Right cardiac atrium (tissue), 5 donors: ENCODE results near the gene TMPRSS3. TPM values are rescaled to one million over a fixed set of nuclear protein-coding genes. Genes with fewer than 3 reads are reported as not detected.
A peak's percentile ranks its signal among the peaks of the same experiment; 100 is the strongest.

Experiments used
- ATAC-seq, 2 donors: fragments of 200-7000 bp; cut with Tn5 transposase; one replicate each; pipeline versions ENCODE4 v1.8.0 to v1.9.1; 2020; ENCODE audit warnings: moderate library complexity in 2 of 2, mild to moderate bottlenecking in 1 of 2
- DNase-seq, 3 donors: peaks; one replicate each; pipeline ENCODE4 v3.0.0-alpha.2; 2020
- H3K27ac ChIP-seq: one replicate; pipeline ENCODE4 v1.5.1; 2013; ENCODE audit warnings: mild to moderate bottlenecking, low read length, control low read depth, moderate library complexity
- H3K27me3 ChIP-seq: one replicate; pipeline ENCODE4 v1.6.1; 2013; ENCODE audit not compliant: control insufficient read depth, insufficient read depth
- H3K4me1 ChIP-seq: one replicate; pipeline ENCODE4 v1.6.1; 2013; ENCODE audit warnings: low read length; ENCODE audit not compliant: control insufficient read depth, insufficient read depth
- H3K4me3 ChIP-seq: one replicate; pipeline ENCODE4 v1.5.1; 2013; ENCODE audit warnings: low read length, control low read depth
- H3K9me3 ChIP-seq: one replicate; pipeline ENCODE4 v1.6.1; 2013; ENCODE audit warnings: low read length; ENCODE audit not compliant: control insufficient read depth
- WGBS: extraction: QIAGEN DNeasy Blood & Tissue Kit; methylation state at CpG from one replicate; pipeline ENCODE4 v1.1.7; 2013; 5-methylcytosine and 5-hydroxymethylcytosine counted together
- intact Hi-C, 4 donors: fragments of 100-400 bp; cut with DNase I; formaldehyde crosslinking; loops; one replicate each; pipeline versions ENCODE4 v1.11.0 to v1.14.0; 2022 to 2023
- polyA plus RNA-seq: library from polyadenylated mRNA; stranded (reverse); fragments of 200-250 nt; gene quantifications from one replicate; pipeline ENCODE4 v1.2.3, GENCODE V29; 2013
- total RNA-seq, 4 donors: library from RNA; stranded (reverse); fragmentation: NEBNext Ultra II Directional; extraction: Animal tissue kit (Norgen Biotek cat#: 25700); gene quantifications; one replicate each; pipeline ENCODE4 v1.2.1, GENCODE V29; 2021
- donor health status: healthy with polysubstance abuse.
- donor health status: DM: no; HTN: yes; CAD: no.
- donor health status: DM: no; HTN: no; CAD: no.
- donor health status: DM: no; HTN: yes; CAD: no; lungs with severe emphysema.
- donor health status: DM: yes; HTN: yes; CAD: no.

TMPRSS3 gene
- total and polyA plus RNA-seq, 5 donors = not detected

GRCh38 chr21:42357307-42357706 is 38.5 kb downstream of the TMPRSS3 start:
- intact Hi-C loops = no loop called here
- Histone ChIP-seq H3K9me3 (no peaks in the 10 kb centered on the region), H3K4me3 (no peak overlapping the region), H3K27ac (no peak overlapping the region), H3K4me1 (no peaks in the 10 kb centered on the region), H3K27me3 (no peaks in the 10 kb centered on the region)
- ATAC-seq (no peak), DNase-seq (no peak)
- 67% methylated on average over 3 of the region's 3 CpGs for WGBS

DNA sequence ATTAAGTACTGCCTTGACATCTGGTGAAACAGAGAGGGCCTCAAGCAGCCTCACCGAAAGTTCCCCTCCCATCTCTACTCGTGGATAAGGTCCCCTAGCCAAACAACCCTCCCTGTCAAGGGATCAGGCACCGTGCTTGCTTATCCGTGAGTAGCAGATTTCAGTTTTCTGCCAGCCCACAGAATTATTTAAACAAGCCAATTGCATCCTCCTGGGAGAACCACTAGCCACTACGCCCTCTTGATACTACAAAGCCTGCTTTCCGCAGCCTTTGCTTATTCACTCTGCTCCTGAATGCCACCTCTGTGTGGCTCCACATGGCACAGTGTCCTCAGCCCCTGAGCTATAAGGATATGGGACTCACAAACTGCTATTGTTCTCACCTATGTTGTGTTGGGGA is 39.2 kb downstream of the TMPRSS3 start:
- intact Hi-C loops = no loop called here
- DNase-seq (no peak), ATAC-seq (no peak)
- no peak overlapping the region for H3K27ac ChIP-seq
- H3K4me1 ChIP-seq = no peaks in the 10 kb centered on the region
- H3K4me3 ChIP-seq = no peak overlapping the region
- no peaks in the 10 kb centered on the region for H3K9me3 ChIP-seq
- H3K27me3 ChIP-seq = no peaks in the 10 kb centered on the region
- WGBS = 38% methylated on average over 6 of the region's 6 CpGs

GRCh38 chr21:42356046-42356445 is 39.8 kb downstream of the TMPRSS3 start:
- intact Hi-C loops = no loop called here
- no peaks in the 10 kb centered on the region for H3K4me1 ChIP-seq
- no peaks in the 10 kb centered on the region for H3K9me3 ChIP-seq
- H3K27me3 ChIP-seq = no peaks in the 10 kb centered on the region
- WGBS = 86% methylated on average over 2 of the region's 2 CpGs
- H3K27ac ChIP-seq = no peak overlapping the region
- DNase-seq = no peak
- no peak overlapping the region for H3K4me3 ChIP-seq
- ATAC-seq = no peak

DNA sequence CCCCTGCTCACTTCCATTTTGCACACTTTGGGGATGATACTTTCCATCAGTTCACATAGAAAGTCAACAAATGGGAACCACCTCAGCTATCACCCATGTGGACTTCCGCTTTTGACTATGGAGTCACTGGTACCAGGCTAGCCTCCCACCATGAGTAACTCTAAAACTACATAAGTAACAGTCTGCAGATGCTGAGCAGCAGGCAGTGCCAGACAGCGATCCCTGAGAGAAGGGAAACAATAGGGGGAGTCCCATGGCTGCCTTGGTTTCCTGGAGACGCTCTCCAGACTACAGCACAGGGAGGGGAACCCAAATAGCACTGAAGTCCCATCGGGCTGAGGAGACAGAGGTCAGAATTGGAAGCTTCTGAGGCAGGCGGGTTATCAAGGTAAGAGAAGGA is 42.2 kb downstream of the TMPRSS3 start:
- no peak for DNase-seq
- WGBS = 85% methylated on average over 5 of the region's 5 CpGs
- intact Hi-C loops = no loop called here

GRCh38 chr21:42352441-42353095 is 43.3 kb downstream of the TMPRSS3 start:
- H3K4me3 ChIP-seq = no peak overlapping the region
- H3K27me3 ChIP-seq = no peaks in the 10 kb centered on the region
- no peaks in the 10 kb centered on the region for H3K9me3 ChIP-seq
- 79% methylated on average over 14 of the region's 14 CpGs for WGBS
- no peak for ATAC-seq
- DNase-seq = no peak
- no peak overlapping the region for H3K27ac ChIP-seq
- intact Hi-C loops = no loop called here
- H3K4me1 ChIP-seq = no peaks in the 10 kb centered on the region

More for the DNA sequence above, 42.2 kb downstream of the TMPRSS3 start:
- Histone ChIP-seq H3K4me1 (no peaks in the 10 kb centered on the region), H3K27me3 (no peaks in the 10 kb centered on the region), H3K9me3 (no peaks in the 10 kb centered on the region), H3K27ac (no peak overlapping the region), H3K4me3 (no peak overlapping the region)
- ATAC-seq = no peak

GRCh38 chr21:42351626-42352440 is 44.0 kb downstream of the TMPRSS3 start:
- ATAC-seq = no peak
- intact Hi-C loops = no loop called here
- no peaks in the 10 kb centered on the region for H3K4me1 ChIP-seq
- no peaks in the 10 kb centered on the region for H3K27me3 ChIP-seq
- no peak overlapping the region for H3K27ac ChIP-seq
- H3K4me3 ChIP-seq = no peak overlapping the region
- 77% methylated on average over 11 of the region's 11 CpGs for WGBS
- no peak for DNase-seq
- no peaks in the 10 kb centered on the region for H3K9me3 ChIP-seq

DNA sequence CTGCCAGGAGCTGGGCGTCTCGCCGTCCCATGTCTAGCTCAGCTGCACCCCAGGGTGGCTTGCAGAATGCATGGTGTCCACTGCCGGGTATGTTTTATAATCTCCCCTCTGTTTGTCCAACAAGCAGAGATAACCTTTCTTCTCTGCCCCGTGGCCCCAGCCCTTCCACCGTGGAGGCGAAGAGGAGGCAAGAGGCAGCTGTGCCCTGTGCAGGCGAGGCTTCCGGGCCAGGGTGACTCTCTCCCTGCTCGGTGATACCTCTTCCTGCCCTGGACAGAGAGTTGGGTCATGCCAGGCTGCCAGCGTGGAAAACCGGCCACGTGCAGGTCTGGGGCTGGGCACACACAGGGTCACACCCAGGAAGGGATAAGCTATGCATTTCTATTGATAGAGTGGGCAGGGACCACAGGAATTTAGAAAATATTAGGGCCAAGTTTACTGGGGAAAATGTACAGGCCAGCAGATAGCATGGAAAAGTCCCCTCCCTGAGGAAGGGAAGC is 44.9 kb downstream of the TMPRSS3 start, which contains the start of gene TFF2:
TSS of gene TFF2 (minus strand) at position 68 of the 500 bp plus-strand sequence. CDS start at position 31, 37 bp downstream.
- Histone ChIP-seq H3K27me3 (no peaks in the 10 kb centered on the region), H3K4me3 (no peak within 1 kb of the TSS), H3K9me3 (no peaks in the 10 kb centered on the region), H3K4me1 (no peaks in the 10 kb centered on the region), H3K27ac (no peak within 1 kb of the TSS)
- intact Hi-C loops = no loop called here
- WGBS = 63% methylated on average over 13 of the region's 13 CpGs
- ATAC-seq (peak; percentile 40 to 44), DNase-seq (no peak)

GRCh38 chr21:42350318-42350910 is 45.4 kb downstream of the TMPRSS3 start:
- WGBS = 83% methylated on average over 11 of the region's 11 CpGs
- intact Hi-C loops = no loop called here
- ATAC-seq (no peak), DNase-seq (no peak)
- Histone ChIP-seq H3K4me1 (no peaks in the 10 kb centered on the region), H3K27ac (no peak overlapping the region), H3K9me3 (no peaks in the 10 kb centered on the region), H3K4me3 (no peak overlapping the region), H3K27me3 (no peaks in the 10 kb centered on the region)

- no peak overlapping the region for H3K4me3 ChIP-seq
- no peaks in the 10 kb centered on the region for H3K9me3 ChIP-seq
- WGBS = 84% methylated on average over 14 of the region's 14 CpGs
- no peak overlapping the region for H3K27ac ChIP-seq
- intact Hi-C loops = no loop called here
- H3K4me1 ChIP-seq = no peaks in the 10 kb centered on the region
- ATAC-seq = no peak
- no peak for DNase-seq
- no peaks in the 10 kb centered on the region for H3K27me3 ChIP-seq
Observed at GRCh38 chr21:42349420-42350317, 46.2 kb downstream of the TMPRSS3 start.

- intact Hi-C loops = no loop called here
- H3K27me3 ChIP-seq = no peaks in the 10 kb centered on the region
- DNase-seq = no peak
- H3K4me1 ChIP-seq = no peaks in the 10 kb centered on the region
- no peaks in the 10 kb centered on the region for H3K9me3 ChIP-seq
- no peak overlapping the region for H3K27ac ChIP-seq
- no peak for ATAC-seq
- H3K4me3 ChIP-seq = no peak overlapping the region
- 99% methylated on average over 2 of the region's 2 CpGs for WGBS
Observed at GRCh38 chr21:42348762-42349161, 47.1 kb downstream of the TMPRSS3 start.
